Stimulated activated CD8-positive, alpha-beta memory T cell treated with anti-CD3 and anti-CD28 coated beads, Interleukin-2, amount 100 ng/mL, for 1 hour (primary cell): Measurements from ENCODE around the gene FLVCR2.
"Not testable (repeated sequence)": the region's sequence is repeated elsewhere in the genome, so short reads cannot be mapped to it uniquely, and the experiment has no call there.

Experiments used
- DNase-seq, 2 donors: peaks; one replicate each; pipeline ENCODE4 v3.0.0-alpha.2; 2020; ENCODE audit warnings: low read depth in 2 of 2

The FLVCR2 gene

GRCh38 chr14:75661499-75661814 is 83.0 kb downstream of the FLVCR2 start:
- DNase-seq = no peak

- no peak for DNase-seq
Observed at GRCh38 chr14:75662966-75663365, 84.5 kb downstream of the FLVCR2 start.

GRCh38 chr14:75667099-75667765 is 88.8 kb downstream of the FLVCR2 start:
- no peak for DNase-seq

- no peak for DNase-seq
Observed at GRCh38 chr14:75672605-75673192, 94.3 kb downstream of the FLVCR2 start.

GRCh38 chr14:75673345-75674035 is 95.1 kb downstream of the FLVCR2 start:
- DNase-seq = no peak

- no peak for DNase-seq
Observed at GRCh38 chr14:75675265-75675960, 97.0 kb downstream of the FLVCR2 start.

- DNase-seq = no peak
Observed at GRCh38 chr14:75685910-75686309, 107.5 kb downstream of the FLVCR2 start.

GRCh38 chr14:75689012-75689411 is 110.6 kb downstream of the FLVCR2 start:
- no peak for DNase-seq

- DNase-seq = no peak
Observed at GRCh38 chr14:75690010-75690409, 111.6 kb downstream of the FLVCR2 start.

- not testable (repeated sequence) for DNase-seq
Observed at GRCh38 chr14:75695025-75695424, 116.6 kb downstream of the FLVCR2 start.

- no peak for DNase-seq
Observed at GRCh38 chr14:75697386-75697785, 119.0 kb downstream of the FLVCR2 start.
